ENCODE data around the gene LRRN2.

DNA sequence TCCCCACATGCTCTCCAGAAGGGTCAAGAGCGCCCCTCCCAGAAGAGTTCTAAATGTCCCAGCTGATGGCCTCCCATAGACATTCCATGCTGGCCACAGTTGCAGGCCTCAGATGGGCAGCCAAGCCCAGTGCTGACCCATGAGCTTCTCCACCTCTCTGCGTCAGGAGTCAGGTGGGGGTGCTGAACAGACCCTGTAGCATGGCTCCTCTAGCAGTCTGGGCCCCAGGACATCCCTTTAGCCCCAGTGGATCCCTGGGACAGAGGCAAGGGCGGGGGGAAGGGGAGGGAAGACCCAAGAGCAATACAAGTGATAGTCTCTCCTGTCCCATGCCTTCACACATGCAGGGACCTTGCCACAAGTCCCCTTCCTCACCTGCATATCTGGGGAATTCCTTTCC, 56.7 kb downstream of the LRRN2 start:
- TF ChIP-seq, protein P1, sequence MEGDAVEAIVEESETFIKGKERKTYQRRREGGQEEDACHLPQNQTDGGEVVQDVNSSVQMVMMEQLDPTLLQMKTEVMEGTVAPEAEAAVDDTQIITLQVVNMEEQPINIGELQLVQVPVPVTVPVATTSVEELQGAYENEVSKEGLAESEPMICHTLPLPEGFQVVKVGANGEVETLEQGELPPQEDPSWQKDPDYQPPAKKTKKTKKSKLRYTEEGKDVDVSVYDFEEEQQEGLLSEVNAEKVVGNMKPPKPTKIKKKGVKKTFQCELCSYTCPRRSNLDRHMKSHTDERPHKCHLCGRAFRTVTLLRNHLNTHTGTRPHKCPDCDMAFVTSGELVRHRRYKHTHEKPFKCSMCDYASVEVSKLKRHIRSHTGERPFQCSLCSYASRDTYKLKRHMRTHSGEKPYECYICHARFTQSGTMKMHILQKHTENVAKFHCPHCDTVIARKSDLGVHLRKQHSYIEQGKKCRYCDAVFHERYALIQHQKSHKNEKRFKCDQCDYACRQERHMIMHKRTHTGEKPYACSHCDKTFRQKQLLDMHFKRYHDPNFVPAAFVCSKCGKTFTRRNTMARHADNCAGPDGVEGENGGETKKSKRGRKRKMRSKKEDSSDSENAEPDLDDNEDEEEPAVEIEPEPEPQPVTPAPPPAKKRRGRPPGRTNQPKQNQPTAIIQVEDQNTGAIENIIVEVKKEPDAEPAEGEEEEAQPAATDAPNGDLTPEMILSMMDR (IDR thresholded peaks at IDR 0.05) = no peak
- TF ChIP-seq POLR2A (IDR thresholded peaks at IDR 0.05) (no peak), EP300 (IDR thresholded peaks at IDR 0.05) (no peak)
